HG03558 (cell line): ENCODE results near the gene GLIS1.
"Not testable (repeated sequence)": the region's sequence is repeated elsewhere in the genome, so short reads cannot be mapped to it uniquely, and the experiment has no call there.

Experiments used
- ATAC-seq: cut with Tn5 transposase; IDR thresholded peaks from one replicate; pipeline ENCODE4 v1.9.1; 2021; ENCODE audit warnings: moderate number of reproducible peaks; ENCODE audit not compliant: unreplicated experiment; ENCODE audit errors: extremely low read depth

GLIS1 gene

GRCh38 chr1:53557369-53557768 lies 181.6 kb downstream of the GLIS1 start:
- ATAC-seq = no peak

- no peak for ATAC-seq
Observed at GRCh38 chr1:53556657-53557227, 182.2 kb downstream of the GLIS1 start.

GRCh38 chr1:53555620-53556326 lies 183.2 kb downstream of the GLIS1 start:
- ATAC-seq = not testable (repeated sequence)

GRCh38 chr1:53554592-53555305 lies 184.2 kb downstream of the GLIS1 start:
- ATAC-seq = no peak

- no peak for ATAC-seq
Observed at GRCh38 chr1:53553734-53554509, 185.0 kb downstream of the GLIS1 start.

DNA sequence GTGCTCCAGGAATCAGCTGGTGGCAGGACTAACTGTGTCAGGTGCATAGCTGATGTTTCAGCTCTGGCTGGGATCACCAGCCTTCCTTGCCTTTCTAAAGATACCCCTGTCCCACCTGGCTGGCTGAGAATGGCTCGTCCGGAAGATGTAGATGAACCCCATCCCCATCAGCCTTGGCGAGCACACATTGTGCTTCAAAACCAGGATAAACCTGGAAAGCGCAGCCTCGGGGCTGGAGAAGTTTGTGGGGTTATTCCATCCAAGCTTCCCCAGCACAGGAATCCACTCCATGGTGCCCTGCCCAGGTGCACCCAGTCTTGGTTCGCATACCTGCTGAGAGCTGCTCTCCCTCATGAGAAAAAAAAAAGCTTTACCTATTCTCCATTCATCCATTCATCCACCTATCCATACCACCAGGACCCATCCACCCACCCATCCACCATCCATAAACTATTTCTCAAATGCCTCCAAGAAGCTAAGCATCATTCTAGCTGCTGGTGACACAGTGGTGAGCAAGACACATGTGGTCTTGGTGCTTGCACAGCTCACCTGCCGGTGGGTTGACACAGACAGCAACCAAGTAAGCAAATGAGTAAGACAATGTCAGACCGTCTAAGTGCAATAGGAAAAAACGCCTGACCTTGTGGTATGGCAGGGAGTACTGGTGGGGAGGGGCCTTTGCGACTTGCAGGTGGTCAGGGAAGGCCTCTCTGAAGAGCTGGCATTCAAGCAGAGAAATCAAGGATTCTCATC lies 185.8 kb downstream of the GLIS1 start:
- ATAC-seq = no peak

DNA sequence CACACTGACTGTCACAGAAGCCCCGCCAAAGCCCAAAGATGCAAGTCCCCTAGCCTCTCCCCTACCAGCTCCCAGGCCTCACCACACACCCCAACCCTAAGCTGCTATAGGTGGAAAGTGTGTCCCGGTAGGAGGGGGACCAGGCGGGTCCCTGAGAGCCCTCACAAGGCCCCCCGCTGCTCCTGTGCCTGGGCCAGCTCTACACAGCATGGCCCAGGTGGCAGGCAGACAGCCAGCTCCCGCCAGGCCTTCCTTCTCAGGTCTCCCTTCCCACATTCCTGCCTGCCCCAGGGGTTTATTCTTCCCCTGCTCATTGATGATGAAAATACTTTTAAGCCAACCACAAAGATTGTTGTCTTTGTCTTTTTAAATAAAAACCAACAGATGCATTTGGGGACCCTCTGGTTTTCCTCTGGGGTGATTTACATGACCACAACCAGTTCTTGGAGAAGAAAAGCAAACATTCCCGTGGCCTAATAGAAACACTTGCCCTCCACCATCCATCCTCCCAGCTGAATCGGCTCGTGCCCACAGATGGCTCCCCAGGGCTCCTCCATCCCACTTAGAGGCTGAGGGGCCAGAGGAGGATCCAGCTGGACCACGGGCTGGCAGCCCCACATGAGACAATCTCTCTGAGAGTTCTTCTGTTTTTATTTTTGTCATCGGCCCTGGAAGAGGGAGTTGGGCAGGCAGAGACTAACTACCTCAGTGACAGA lies 186.7 kb downstream of the GLIS1 start:
- ATAC-seq = no peak

DNA sequence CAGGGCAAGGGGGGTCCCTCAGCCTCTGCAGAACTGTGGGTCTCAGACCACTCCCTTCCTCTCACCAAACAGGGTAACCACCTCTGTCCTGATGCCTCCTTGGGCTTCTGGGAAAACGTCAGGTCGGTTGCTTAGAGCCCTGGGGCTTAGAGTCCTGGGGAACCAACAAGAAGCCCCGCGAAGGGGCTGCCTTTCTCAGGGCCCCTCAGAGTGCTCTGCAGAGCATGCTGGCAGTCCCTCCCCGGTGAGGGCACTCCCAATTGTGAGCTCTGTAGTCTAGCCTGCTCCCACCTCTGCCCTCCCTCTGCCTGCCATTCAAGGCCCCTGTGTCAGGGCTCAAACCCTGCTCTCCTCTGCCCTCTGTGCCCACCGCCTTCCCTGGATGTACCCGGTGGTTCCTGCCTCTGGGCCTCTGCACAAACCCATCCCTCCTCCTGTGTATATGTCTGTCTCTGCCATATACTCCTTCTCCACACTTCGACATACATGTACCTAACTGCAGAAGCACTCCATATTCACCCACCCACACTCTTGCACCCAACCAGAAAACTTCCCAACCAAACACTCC lies 187.5 kb downstream of the GLIS1 start:
- ATAC-seq = no peak

DNA sequence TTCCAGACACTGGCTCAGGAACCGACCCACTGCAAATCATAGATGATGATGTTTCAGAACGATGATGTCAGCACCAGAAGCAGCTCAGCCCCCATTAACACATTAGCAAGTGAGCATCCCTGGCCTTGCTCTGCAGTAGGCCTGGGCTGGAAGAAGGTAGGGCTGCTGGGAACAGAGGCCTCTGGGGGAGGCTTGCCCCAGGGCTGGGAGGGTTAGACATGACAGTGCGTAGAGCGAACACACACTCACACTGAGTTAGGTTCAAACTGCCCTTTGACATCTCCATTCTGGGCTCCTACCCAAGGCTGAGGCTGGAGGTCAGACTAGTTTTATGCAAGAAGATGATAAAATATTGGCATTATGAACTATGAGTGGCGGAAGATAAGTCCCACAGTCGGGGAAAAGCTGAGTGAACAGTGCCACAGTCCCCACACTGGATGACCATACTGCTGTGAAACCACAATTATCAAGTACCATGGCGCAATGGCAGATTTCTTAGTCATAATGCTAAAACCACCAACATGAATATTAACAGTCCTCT lies 188.7 kb downstream of the GLIS1 start:
- ATAC-seq = no peak

DNA sequence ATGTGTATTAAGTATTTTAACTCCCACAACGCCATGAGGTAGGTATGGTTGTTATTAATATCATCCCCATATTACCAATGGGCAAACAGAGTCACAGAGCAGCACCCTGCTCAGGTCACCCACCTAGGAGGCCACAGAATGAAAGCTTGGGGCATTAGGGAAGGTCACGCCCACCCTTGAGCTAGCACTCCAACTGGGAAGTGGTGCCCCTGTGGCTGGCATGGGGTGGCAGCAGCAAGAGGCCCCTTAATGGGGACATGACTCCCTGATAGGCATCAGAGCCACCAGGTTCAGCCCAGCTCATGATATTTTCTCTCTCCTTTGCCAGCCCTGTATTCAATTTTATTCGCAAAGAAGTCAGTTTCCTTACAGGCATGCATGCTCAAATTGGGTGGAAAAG lies 189.2 kb downstream of the GLIS1 start:
- no peak for ATAC-seq

DNA sequence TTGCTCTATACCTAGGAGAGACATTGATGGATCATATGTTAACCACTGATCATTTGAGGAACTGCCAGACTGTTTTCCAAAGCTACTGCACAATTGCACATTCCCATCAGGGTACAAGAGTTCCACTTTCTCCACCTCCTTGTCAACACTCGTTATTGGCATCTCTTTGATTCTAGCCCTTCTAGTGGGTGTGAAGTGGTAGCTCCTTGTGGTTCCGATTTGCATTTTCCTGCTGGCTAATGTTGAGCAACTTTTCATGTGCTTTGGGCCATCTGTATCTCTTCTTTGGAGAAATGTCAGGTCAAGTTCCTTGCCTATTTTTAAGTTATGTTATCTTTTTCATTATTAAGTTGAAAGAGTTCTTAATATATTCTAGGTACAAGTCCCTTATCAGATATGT lies 189.7 kb downstream of the GLIS1 start:
- ATAC-seq = no peak

- ATAC-seq = no peak
Observed at GRCh38 chr1:53548031-53548491, 190.9 kb downstream of the GLIS1 start.

GRCh38 chr1:53547231-53547790 lies 191.7 kb downstream of the GLIS1 start:
- ATAC-seq = no peak

- no peak for ATAC-seq
Observed at GRCh38 chr1:53546409-53547155, 192.4 kb downstream of the GLIS1 start.

DNA sequence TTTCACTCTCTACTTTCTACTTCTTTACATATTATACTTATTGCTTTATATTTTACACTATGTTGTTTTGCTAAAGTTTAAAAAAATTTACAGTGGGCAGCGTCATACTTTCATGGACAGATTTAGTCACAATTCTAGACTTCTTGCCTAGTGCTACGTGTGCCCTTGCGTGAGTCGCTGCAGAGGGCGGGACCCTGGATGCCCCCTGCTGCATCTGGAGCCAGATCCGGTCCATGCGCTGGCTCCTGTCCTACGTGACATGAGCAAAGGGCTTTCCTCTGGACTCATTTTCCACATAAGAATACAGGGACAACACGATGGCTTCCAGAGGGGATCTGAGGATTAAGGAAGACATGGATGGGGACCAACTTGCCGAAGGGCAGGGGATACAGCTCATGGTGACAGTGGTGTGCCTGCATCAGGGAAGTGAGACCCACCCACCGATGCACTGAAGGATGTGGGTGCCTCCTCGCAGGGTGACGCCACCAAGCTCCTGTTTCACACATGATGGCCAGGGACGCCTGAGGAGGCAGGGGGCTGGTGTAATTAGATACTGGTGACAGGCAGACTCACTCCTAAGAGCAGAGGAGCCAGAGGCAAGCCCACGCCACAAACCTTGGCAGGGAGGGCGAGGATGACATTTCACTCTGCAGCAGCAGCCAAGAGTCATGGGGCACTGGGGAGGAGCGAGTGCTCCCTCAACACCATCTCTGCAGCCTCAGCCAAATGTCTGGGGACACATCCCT lies 193.1 kb downstream of the GLIS1 start:
- no peak for ATAC-seq

- no peak for ATAC-seq
Observed at GRCh38 chr1:53544728-53545515, 194.0 kb downstream of the GLIS1 start.
